T-helper 2 cell treated with Interferon-gamma antibody and Interleukin-4, amounts not matched to agents 100 ng/mL and 5 ng/mL, for 36 hours (primary cell): ENCODE data around the gene ADARB2. TPM values are rescaled to one million over a fixed set of nuclear protein-coding genes. Genes with fewer than 3 reads are reported as not detected.
"Not testable (repeated sequence)": the region's sequence is repeated elsewhere in the genome, so short reads cannot be mapped to it uniquely, and the experiment has no call there.

ENCODE experiments used
- intact Hi-C: fragments of 100-400 bp; cut with micrococcal nuclease; formaldehyde crosslinking; loops from one replicate; pipeline ENCODE4 v1.15.1; 2023
- total RNA-seq: library from RNA; stranded (reverse); gene quantifications from 2 replicates; pipeline ENCODE4 v1.2.3, GENCODE V29; 2022

Gene ADARB2
- total RNA-seq, 1 donor from 2014 or later, result not detected

- intact Hi-C loops, result no loop called here
These were observed 570.5 kb downstream of the ADARB2 start for GRCh38 chr10:1166828-1167275.

DNA sequence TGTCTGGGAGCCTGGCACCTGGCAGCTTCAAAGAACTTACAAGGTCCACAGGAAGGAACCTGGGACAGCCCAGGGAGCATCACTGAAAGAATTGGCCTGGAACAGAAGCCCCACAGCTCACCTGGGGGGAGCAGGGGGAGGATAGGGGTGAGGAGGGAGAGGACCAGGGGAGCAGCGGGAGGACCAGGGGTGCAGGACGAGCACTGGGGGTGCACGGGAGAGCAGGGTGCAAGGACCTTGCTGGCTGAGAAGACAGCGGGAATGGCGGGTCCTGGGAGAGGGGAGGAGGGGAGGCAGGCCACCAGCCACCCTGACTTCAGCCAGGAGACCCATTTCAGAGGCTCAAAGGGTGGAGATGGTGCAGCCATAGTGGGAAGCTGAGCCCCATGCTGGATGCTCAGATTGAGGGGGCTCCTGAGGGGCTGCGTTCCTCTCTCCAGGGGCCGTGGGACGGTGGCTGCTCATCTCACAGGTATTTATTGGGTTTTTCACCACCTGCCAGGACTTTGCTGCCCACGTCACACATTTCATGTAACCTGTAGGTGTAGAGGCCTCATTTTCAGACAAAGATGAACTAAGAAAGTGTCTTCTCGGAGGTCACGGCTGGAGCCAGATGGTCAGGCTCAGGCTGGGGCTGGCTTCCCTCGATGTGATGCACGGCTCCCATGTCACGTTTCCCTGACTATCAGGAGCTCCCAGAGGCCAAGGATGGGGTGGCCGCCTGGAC is 571.1 kb downstream of the ADARB2 start:
- intact Hi-C loops, result no loop called here

- intact Hi-C loops, result no loop called here
These were observed 573.5 kb downstream of the ADARB2 start for GRCh38 chr10:1163831-1164230.

DNA sequence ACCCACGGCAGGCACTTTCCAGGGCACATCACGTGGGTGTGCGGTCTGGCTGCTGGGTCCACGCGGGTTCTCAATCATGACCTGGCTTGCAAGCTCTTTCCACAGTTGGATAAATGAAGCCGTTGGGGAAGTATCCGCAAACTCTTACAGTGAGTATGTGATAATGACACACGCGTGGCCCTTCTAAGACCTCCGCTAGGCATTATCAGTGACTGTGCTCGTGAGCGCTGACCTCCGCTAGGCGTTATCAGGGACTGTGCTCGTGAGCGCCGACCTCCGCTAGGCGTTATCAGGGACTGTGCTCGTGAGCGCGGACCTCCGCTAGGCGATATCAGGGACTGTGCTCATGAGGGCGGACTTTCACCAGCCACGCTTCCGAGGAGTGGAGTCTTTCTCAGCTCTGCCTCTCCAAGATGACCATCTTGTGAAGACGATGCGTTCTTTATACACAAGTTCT is 574.1 kb downstream of the ADARB2 start:
- intact Hi-C loops, result no loop called here

GRCh38 chr10:1162481-1163203 is 574.7 kb downstream of the ADARB2 start:
- intact Hi-C loops, result no loop called here

DNA sequence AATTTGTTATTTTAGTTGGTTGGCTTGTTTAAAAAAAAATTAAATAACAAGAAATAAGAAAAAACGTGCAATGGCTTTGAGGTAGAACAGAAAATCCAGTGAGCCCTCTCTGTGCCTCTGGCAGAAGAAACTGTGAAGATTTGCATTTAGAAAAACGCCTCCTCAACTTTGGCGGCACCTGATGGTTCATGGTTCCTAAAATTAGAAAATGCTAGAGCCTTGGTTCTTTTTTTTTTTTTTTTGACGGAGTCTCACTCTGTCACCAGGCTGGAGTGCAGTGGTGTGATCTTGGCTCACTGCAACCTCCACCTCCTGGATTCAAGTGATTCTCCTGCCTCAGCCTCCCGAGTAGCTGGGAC is 576.0 kb downstream of the ADARB2 start:
- intact Hi-C loops, result not testable (repeated sequence)

DNA sequence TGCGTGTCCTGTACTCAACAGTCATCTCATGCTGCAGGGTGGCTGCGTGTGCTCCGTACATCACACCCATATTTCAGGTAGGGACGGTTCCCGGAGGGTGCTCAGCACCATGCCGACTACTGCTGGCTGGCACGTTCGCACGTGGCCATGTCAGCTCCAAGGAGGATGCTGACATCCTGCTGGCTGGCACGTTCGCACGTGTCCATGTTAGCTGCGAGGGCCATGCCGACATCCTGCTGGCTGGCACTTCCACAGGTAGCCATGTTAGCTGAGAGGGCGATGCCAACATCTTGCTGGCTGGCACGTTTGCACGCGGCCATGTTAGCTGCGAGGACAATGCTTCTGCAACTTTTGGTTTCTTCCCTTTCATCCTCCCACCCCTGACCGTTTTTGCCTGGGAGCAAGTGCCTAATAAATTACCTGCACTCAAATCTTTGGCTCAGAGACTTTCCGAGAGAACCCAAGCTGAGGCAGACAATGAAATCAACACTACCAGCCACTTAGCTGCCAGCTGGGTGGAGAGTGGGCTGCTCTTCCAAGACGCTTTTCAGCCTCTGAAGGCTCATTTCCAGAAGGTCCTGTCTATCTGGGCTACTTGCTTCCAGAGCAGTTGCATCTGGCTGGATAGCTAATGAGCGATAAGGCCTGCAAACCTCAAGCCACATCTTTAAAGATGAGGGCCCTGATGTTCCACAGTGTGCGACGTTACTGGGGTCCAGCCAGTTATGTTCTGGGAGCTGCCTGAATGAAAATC is 576.6 kb downstream of the ADARB2 start:
- intact Hi-C loops, result no loop called here

DNA sequence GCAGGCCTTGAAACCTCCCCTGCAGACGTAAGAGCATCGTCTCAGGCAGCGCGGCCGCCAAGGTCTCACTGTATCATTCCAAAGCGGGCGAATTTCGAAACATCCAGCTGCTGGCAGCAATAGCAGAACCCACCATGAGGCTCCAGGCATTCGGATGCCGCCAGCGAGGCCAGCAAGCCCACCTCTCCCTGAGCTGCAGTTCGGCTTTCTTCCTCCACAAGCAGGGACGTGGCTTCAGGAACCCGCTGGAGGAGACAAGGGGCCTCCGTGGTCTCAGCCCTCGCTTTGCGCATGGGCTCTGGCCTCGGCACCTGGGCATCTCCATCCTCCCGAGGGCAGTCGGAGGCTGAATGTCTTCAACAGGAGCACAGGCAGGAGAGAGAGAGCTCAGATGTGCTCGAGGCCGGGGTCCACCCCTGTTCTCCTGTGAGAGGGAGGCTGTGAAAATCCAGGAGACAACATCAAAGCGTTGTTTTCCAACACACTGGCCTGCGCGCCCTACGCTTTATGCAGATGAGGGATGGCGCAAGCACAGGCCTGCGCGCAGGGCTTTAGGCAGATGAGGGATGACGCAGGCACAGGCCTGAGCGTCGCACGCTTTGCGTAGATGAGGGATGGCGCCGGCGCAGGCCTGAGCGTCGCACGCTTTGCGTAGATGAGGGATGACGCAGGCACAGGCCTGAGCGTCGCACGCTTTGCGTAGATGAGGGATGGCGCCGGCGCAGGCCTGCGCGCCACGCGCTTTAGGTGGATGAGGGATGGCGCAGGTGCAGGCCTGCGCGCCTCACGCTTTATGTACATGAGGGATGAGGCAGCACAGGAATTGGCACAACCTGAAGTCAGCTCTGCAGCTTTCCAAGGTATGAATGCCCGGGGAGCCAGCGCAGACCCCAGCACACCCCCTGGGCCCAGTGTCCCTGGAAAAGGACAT is 577.9 kb downstream of the ADARB2 start:
- intact Hi-C loops, result no loop called here

DNA sequence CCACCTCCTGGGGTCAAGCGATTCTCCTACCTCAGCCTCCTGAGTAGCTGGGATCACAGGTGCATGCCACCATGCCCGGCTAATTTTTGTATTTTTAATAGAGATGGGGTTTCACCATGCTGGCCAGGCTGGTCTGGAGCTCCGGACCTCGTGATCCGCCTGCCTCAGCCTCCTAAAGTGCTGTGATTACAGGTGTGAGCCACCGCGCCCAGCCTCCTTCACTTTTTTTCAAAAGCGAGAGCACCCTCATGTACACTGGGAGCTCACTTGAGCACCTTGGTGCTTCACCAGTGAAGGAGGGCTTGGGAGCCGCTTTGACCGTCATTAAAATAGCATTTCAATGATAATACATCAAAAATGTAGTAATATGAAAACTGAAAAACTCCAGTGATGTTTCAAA is 578.8 kb downstream of the ADARB2 start:
- intact Hi-C loops, result not testable (repeated sequence)

- intact Hi-C loops, result no loop called here
These were observed 579.3 kb downstream of the ADARB2 start for GRCh38 chr10:1158066-1158465.

DNA sequence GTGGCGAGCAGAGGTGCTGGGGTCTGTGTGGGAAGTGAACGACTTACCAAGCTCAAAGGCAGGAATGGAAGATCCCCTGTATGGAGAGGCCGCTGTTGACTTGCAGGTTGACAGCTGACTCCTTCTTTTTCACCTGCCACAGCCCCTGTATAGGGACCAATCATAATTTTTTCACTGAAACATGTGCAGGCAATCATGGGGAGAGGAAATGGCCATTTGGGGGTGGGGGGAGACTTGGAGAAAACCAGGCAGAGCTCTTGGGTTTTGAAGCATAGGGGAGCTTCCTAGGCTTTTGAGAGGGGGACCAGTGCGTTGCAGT is 579.8 kb downstream of the ADARB2 start:
- intact Hi-C loops, result no loop called here

GRCh38 chr10:1156921-1157614 is 580.3 kb downstream of the ADARB2 start:
- intact Hi-C loops, result no loop called here

GRCh38 chr10:1156616-1156886 is 580.8 kb downstream of the ADARB2 start:
- intact Hi-C loops, result no loop called here

DNA sequence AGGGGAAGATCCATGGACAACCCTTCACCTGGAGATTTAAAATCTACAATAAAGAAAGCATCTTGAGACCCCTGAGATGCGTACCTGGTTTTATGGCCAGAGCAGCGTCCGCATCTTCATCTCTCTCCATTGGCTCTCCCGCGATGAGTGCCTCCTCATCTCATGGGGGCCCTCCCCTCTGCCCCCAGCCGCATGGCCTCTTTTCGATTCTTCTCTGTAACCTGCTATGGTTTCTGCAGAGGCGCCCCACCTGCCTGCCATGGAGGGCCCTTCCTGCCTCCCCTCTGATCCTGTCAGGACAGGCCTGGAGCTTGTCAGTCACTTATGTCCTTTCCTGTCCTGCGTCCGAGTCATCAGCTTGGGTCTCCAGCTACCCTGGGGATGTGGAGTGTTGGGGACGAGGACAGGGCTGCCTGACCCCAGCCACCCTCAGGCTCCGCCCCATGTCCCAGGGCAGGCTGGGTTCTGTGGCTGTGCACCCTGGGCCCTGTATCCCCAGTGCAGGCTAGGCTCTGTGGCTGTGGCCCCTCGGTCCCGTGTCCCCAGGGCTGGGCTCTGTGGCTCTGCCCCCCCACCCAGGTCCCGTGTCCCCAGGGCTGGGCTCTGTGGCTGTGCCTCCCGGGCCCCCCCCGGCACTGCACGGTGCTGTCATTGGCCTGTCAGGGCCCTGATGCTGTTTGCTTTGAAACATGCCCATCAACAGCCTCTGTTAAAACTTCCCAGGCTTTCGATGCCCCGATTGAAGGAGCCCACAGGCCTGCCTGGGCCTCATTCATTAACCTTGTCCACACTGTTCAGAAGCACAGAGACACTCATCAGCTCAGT is 581.3 kb downstream of the ADARB2 start:
- intact Hi-C loops, result no loop called here

- intact Hi-C loops, result no loop called here
These were observed 582.6 kb downstream of the ADARB2 start for GRCh38 chr10:1154531-1155295.

GRCh38 chr10:1153805-1154351 is 583.4 kb downstream of the ADARB2 start:
- intact Hi-C loops, result no loop called here

DNA sequence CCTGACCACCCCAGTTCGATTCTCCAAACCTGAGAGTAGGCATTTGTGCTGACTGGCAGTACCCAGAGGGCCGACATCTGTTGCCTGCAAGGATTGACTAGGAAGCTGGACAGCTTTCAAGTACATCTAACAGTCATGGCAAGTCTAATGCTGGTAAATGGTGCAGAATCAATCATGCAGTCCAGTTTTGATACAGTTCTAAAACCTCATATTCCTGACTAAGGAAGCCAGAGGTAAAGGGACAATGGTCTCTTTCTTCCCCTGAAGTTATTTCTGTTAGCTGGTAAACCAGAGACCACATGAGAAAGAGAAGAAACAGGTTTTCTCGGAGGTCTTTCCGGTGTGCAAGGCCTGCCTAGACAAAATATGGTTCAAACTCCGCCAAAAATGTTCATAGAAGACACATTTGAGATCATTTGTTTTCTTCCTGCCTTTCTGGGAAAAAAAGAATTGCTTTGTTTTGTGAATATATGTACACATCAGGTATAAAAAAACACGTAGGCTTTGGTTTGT is 584.0 kb downstream of the ADARB2 start:
- intact Hi-C loops, result no loop called here

GRCh38 chr10:1152386-1153250 is 584.7 kb downstream of the ADARB2 start:
- intact Hi-C loops, result no loop called here
